Glutamatergic neuron (in vitro differentiated cells): ENCODE measurements around the gene PEX12. TPM values are rescaled to one million over a fixed set of nuclear protein-coding genes. Genes with fewer than 3 reads are reported as not detected.
"Not testable (repeated sequence)": the region's sequence is repeated elsewhere in the genome, so short reads cannot be mapped to it uniquely, and the experiment has no call there.

Experiments
- DNase-seq: peaks from one replicate; pipeline ENCODE4 v3.0.0; 2022
- H3K27ac Mint-ChIP-seq: one replicate; pipeline ENCODE4 v1.8.0; 2020; ENCODE audit warnings: mild to moderate bottlenecking, mixed read lengths, inconsistent platforms; ENCODE audit not compliant: unreplicated experiment
- H3K27me3 Mint-ChIP-seq: one replicate; pipeline ENCODE4 v1.8.0; 2020; ENCODE audit warnings: mild to moderate bottlenecking, moderate library complexity, mixed read lengths, inconsistent platforms; ENCODE audit not compliant: unreplicated experiment
- H3K36me3 Mint-ChIP-seq: one replicate; pipeline ENCODE4 v1.8.0; 2020; ENCODE audit warnings: mild to moderate bottlenecking, mixed read lengths, inconsistent platforms; ENCODE audit not compliant: unreplicated experiment
- H3K4me1 Mint-ChIP-seq: one replicate; pipeline ENCODE4 v1.8.0; 2020; ENCODE audit warnings: mild to moderate bottlenecking, low read depth, mixed read lengths, inconsistent platforms; ENCODE audit not compliant: unreplicated experiment
- H3K4me3 Mint-ChIP-seq: one replicate; pipeline ENCODE4 v1.8.0; 2020; ENCODE audit warnings: mild to moderate bottlenecking, mixed read lengths, inconsistent platforms; ENCODE audit not compliant: unreplicated experiment
- H3K9me3 Mint-ChIP-seq: one replicate; pipeline ENCODE4 v1.8.0; 2020; ENCODE audit warnings: mild to moderate bottlenecking, moderate library complexity, mixed read lengths, inconsistent platforms; ENCODE audit not compliant: unreplicated experiment
- CTCF ChIP-seq: fragments of 200-600 bp; sonication (generic); IDR thresholded peaks from one replicate; pipeline ENCODE4 v1.5.0; 2021; ENCODE audit not compliant: partially characterized antibody, unreplicated experiment
- total RNA-seq: library from RNA; stranded (reverse); fragmentation: NEBNext Ultra II Directional; extraction: Animal tissue kit (Norgen Biotek cat#: 25700); gene quantifications from one replicate; pipeline ENCODE4 v1.2.1, GENCODE V29; 2021; ENCODE audit not compliant: unreplicated experiment

PEX12 gene
- total RNA-seq, 1 donor from 2014 or later, result 3.1 TPM

GRCh38 chr17:35536664-35537171, 41.7 kb downstream of the PEX12 start:
- Mint-ChIP-seq H3K4me3 (no peak overlapping the region), H3K9me3 (no peaks in the 10 kb centered on the region), H3K36me3 (no peaks in the 10 kb centered on the region), H3K27ac (no peak overlapping the region), H3K27me3 (peaks cover 3% of the 10 kb centered on the region), H3K4me1 (no peaks in the 10 kb centered on the region)
- TF ChIP-seq CTCF, result no peak
- DNase-seq, result no peak

- not testable (repeated sequence) for H3K36me3 Mint-ChIP-seq, H3K4me3 Mint-ChIP-seq, H3K4me1 Mint-ChIP-seq, H3K9me3 Mint-ChIP-seq, H3K27ac Mint-ChIP-seq, DNase-seq, H3K27me3 Mint-ChIP-seq
Measured at GRCh38 chr17:35535406-35535805, 43.0 kb downstream of the PEX12 start.

- Mint-ChIP-seq H3K9me3 (no peaks in the 10 kb centered on the region), H3K4me1 (peaks cover 6% of the 10 kb centered on the region), H3K27me3 (no peaks in the 10 kb centered on the region), H3K4me3 (no peak overlapping the region), H3K36me3 (no peaks in the 10 kb centered on the region), H3K27ac (no peak overlapping the region)
- DNase-seq, result no peak
- TF ChIP-seq CTCF, result no peak
Measured at GRCh38 chr17:35534576-35535093, 43.7 kb downstream of the PEX12 start.

- H3K27ac Mint-ChIP-seq, result no peak overlapping the region
- H3K4me3 Mint-ChIP-seq, result no peak overlapping the region
- DNase-seq, result no peak
- H3K4me1 Mint-ChIP-seq, result peaks cover 6% of the 10 kb centered on the region
- peaks cover 6% of the 10 kb centered on the region for H3K36me3 Mint-ChIP-seq
- TF ChIP-seq CTCF, result no peak
- H3K27me3 Mint-ChIP-seq, result no peaks in the 10 kb centered on the region
- H3K9me3 Mint-ChIP-seq, result no peaks in the 10 kb centered on the region
Measured at GRCh38 chr17:35531160-35531559, 47.2 kb downstream of the PEX12 start.

- DNase-seq, result no peak
- Mint-ChIP-seq H3K4me1 (peaks cover 6% of the 10 kb centered on the region), H3K4me3 (no peak overlapping the region), H3K36me3 (peaks cover 11% of the 10 kb centered on the region), H3K27ac (no peak overlapping the region), H3K9me3 (no peaks in the 10 kb centered on the region), H3K27me3 (peaks cover under 1% of the 10 kb centered on the region)
- TF ChIP-seq CTCF, result no peak
Measured at GRCh38 chr17:35529866-35530265, 48.5 kb downstream of the PEX12 start.

GRCh38 chr17:35529326-35529725, 49.0 kb downstream of the PEX12 start:
- H3K9me3 Mint-ChIP-seq, H3K27ac Mint-ChIP-seq, H3K4me3 Mint-ChIP-seq, H3K27me3 Mint-ChIP-seq, H3K4me1 Mint-ChIP-seq, DNase-seq: not testable (repeated sequence)
- peaks cover 11% of the 10 kb centered on the region for H3K36me3 Mint-ChIP-seq

Other genes with a start within 250 kb of the PEX12 start
- not detected for gene SLFN11, start 204.9 kb downstream of the PEX12 start, total RNA-seq
- not detected for gene SLFN12, start 146.1 kb downstream of the PEX12 start, total RNA-seq
- 0.96 TPM for gene SLFN13, start 129.8 kb downstream of the PEX12 start, total RNA-seq
- gene SLFN12L, start 40.9 kb downstream of the PEX12 start, total RNA-seq, result not detected
- gene SLFN14, start 17.8 kb downstream of the PEX12 start, total RNA-seq, result not detected
- 316 TPM for gene AP2B1, start 8.8 kb upstream of the PEX12 start, total RNA-seq
- gene RASL10B, start 153.1 kb upstream of the PEX12 start, total RNA-seq, result 3.3 TPM
- 0.27 TPM for gene GAS2L2, start 174.7 kb upstream of the PEX12 start, total RNA-seq
- gene C17orf50, start 182.3 kb upstream of the PEX12 start, total RNA-seq, result not detected
- gene MMP28, start 217.1 kb upstream of the PEX12 start, total RNA-seq, result 0.49 TPM
- gene TAF15, start 230.9 kb upstream of the PEX12 start, total RNA-seq, result 180 TPM